ENCODE results near the gene ETS2.

DNA sequence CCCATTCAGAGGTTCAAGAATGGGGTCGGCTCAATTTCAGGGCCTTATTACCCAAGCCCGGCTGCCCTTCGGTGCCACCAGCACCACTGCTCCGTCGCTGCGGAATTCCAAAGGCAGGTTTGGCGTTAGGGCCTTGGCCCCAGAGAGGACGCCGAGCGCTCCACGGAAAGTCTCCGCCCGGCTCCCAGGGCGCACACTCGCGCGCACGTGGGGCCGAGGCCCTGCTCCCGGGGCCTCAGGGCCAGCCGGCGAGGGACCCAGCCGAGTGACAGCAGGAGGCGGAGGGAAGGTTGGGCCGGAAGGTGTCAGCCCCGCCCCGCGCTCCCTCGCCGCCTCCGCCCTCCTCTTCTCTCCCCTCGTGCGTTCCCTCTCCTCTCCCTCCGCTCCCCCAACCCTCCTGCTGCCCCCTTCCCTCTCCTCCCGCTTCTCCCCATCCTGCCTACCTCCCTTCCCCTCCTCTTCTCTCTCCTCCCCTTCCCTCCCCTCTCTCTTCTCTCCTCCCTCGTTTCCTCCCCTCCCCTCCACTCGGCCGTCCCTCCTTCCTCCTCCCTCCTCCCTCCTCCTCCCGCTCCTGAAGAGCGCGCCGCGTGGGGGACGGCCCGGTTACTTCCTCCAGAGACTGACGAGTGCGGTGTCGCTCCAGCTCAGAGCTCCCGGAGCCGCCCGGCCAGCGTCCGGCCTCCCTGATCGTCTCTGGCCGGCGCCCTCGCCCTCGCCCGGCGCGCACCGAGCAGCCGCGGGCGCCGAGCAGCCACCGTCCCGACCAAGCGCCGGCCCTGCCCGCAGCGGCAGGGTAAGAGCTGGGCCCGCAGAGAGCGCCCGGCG, at the start of gene ETS2:
- TF ChIP-seq, protein P1, sequence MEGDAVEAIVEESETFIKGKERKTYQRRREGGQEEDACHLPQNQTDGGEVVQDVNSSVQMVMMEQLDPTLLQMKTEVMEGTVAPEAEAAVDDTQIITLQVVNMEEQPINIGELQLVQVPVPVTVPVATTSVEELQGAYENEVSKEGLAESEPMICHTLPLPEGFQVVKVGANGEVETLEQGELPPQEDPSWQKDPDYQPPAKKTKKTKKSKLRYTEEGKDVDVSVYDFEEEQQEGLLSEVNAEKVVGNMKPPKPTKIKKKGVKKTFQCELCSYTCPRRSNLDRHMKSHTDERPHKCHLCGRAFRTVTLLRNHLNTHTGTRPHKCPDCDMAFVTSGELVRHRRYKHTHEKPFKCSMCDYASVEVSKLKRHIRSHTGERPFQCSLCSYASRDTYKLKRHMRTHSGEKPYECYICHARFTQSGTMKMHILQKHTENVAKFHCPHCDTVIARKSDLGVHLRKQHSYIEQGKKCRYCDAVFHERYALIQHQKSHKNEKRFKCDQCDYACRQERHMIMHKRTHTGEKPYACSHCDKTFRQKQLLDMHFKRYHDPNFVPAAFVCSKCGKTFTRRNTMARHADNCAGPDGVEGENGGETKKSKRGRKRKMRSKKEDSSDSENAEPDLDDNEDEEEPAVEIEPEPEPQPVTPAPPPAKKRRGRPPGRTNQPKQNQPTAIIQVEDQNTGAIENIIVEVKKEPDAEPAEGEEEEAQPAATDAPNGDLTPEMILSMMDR (IDR thresholded peaks at IDR 0.05; ENCODE audit: low read depth, low read length): no peak
- no peak for TF ChIP-seq EZH2phosphoT487 (IDR thresholded peaks at IDR 0.05; ENCODE audit: low read depth)
